Vagina (tissue), 2 donors: ENCODE results near the gene PIK3CB.

Experiments used
- POLR2A ChIP-seq, 2 donors: fragments of 450-650 bp; IDR thresholded peaks; one replicate each; pipeline ENCODE4 v1.6.1; 2017; ENCODE audit warnings: antibody characterized with exemption in 2 of 2, mild to moderate bottlenecking in 2 of 2, moderate library complexity in 2 of 2
- POLR2AphosphoS5 ChIP-seq, 2 donors: sonication (generic); formaldehyde crosslinking; IDR thresholded peaks; one replicate each; pipeline ENCODE4 v1.9.0; 2017; ENCODE audit warnings: antibody characterized with exemption in 2 of 2, mild to moderate bottlenecking in 2 of 2, low read depth in 1 of 2; ENCODE audit not compliant: insufficient read depth in 1 of 2
- TF ChIP-seq, protein P1 (sequence below), 3 experiments: fragments of 450-650 bp in 2 of 3; fragments of 200-600 bp in 1 of 3; sonication (generic) in 1 of 3; IDR thresholded peaks; one replicate each; pipeline ENCODE4 v1.5.1; 2017 to 2019; ENCODE audit warnings: antibody characterized with exemption in 3 of 3, mild to moderate bottlenecking in 2 of 3, moderate library complexity in 2 of 3

DNA sequence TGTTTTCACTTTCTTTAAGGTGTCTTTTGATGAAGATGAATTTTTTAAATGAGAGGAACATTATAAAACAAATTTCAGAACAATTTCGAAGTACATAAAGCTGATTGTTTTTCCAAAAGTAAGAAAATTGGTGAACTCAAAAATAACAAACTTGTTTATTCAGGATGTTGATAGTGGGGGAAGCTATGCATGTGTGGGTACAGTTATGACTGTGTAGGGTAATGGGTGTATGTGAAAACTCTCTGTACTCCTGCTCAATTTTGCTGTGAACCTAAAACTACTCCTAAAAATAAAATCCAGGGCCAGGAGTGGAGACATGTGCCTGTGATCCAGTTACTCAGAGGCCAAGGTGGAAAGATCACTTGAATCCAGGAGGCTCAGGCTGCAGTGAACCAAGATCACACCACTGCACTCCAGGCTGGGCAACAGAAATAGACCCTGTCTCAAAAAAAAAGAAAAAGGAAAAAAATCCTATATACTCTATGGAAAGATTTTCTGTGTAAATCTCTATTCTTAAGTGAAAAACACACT is 37.2 kb downstream of the PIK3CB start:
- TF ChIP-seq POLR2AphosphoS5 (IDR thresholded peaks at IDR 0.05; ENCODE audit: insufficient read depth in 1 of 2, low read depth in 1 of 2) = no peak
- TF ChIP-seq, protein P1, sequence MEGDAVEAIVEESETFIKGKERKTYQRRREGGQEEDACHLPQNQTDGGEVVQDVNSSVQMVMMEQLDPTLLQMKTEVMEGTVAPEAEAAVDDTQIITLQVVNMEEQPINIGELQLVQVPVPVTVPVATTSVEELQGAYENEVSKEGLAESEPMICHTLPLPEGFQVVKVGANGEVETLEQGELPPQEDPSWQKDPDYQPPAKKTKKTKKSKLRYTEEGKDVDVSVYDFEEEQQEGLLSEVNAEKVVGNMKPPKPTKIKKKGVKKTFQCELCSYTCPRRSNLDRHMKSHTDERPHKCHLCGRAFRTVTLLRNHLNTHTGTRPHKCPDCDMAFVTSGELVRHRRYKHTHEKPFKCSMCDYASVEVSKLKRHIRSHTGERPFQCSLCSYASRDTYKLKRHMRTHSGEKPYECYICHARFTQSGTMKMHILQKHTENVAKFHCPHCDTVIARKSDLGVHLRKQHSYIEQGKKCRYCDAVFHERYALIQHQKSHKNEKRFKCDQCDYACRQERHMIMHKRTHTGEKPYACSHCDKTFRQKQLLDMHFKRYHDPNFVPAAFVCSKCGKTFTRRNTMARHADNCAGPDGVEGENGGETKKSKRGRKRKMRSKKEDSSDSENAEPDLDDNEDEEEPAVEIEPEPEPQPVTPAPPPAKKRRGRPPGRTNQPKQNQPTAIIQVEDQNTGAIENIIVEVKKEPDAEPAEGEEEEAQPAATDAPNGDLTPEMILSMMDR (IDR thresholded peaks at IDR 0.05) = no peak
- TF ChIP-seq POLR2A (IDR thresholded peaks at IDR 0.05) = no peak
